CD8-positive, alpha-beta memory T cell (primary cell): ENCODE data around the gene ATP2C1. TPM values are rescaled to one million over a fixed set of nuclear protein-coding genes. Genes with fewer than 3 reads are reported as not detected.
"Not testable (repeated sequence)": the region's sequence is repeated elsewhere in the genome, so short reads cannot be mapped to it uniquely, and the experiment has no call there.

Experiments
- CTCF ChIA-PET: fragments of 350-600 bp; sonication (Branson Sonifier 250); formaldehyde crosslinking; loops from one replicate; lab custom pipeline; 2021; ENCODE audit warnings: antibody characterized with exemption; lab: Charles Lee
- POLR2A ChIA-PET: fragments of 350-600 bp; sonication (Branson Sonifier 250); formaldehyde crosslinking; loops from one replicate; lab custom pipeline; 2021; ENCODE audit warnings: antibody characterized with exemption; lab: Charles Lee
- DNase-seq, 5 donors: peaks; one replicate each; pipeline versions ENCODE4 v3.0.0 to v3.0.0-alpha.2; 2020 to 2022; ENCODE audit warnings: mixed read lengths in 1 of 5
- H3K27ac ChIP-seq: one replicate; pipeline ENCODE4 v1.7.0; 2013; ENCODE audit warnings: low read depth, mild to moderate bottlenecking, low read length, moderate library complexity
- H3K27me3 ChIP-seq: 2 replicates; pipeline ENCODE4 v1.7.0; 2013; ENCODE audit warnings: low read length, mild to moderate bottlenecking; ENCODE audit not compliant: insufficient read depth, poor library complexity, severe bottlenecking
- H3K36me3 ChIP-seq: 2 replicates; pipeline ENCODE4 v1.7.0; 2013; ENCODE audit warnings: mild to moderate bottlenecking, low read length, moderate library complexity; ENCODE audit not compliant: insufficient read depth
- H3K4me1 ChIP-seq: 2 replicates; pipeline ENCODE4 v1.7.0; 2013; ENCODE audit warnings: mild to moderate bottlenecking, low read length, moderate library complexity; ENCODE audit not compliant: insufficient read depth
- H3K4me3 ChIP-seq: 2 replicates; pipeline ENCODE4 v1.7.0; 2013; ENCODE audit warnings: mild to moderate bottlenecking, low read length
- H3K9me3 ChIP-seq: 2 replicates; pipeline ENCODE4 v1.7.0; 2013; ENCODE audit warnings: mild to moderate bottlenecking, low read length
- H3K27ac Mint-ChIP-seq, 8 donors: one replicate each; pipeline ENCODE4 v1.8.0; 2020 to 2021; ENCODE audit warnings: mixed read lengths in 8 of 8, mild to moderate bottlenecking in 6 of 8, inconsistent platforms in 3 of 8, moderate library complexity in 3 of 8
- H3K27me3 Mint-ChIP-seq, 2 donors: one replicate each; pipeline ENCODE4 v1.8.0; 2020 to 2021; ENCODE audit warnings: mixed read lengths in 2 of 2, mild to moderate bottlenecking in 1 of 2, moderate library complexity in 1 of 2
- H3K36me3 Mint-ChIP-seq, 3 donors: one replicate each; pipeline ENCODE4 v1.8.0; 2020 to 2021; ENCODE audit warnings: mixed read lengths in 3 of 3, inconsistent platforms in 1 of 3, mild to moderate bottlenecking in 1 of 3
- H3K4me1 Mint-ChIP-seq, 3 donors: one replicate each; pipeline ENCODE4 v1.8.0; 2020 to 2021; ENCODE audit warnings: mixed read lengths in 3 of 3, inconsistent platforms in 1 of 3, mild to moderate bottlenecking in 1 of 3
- H3K4me3 Mint-ChIP-seq, 7 donors: one replicate each; pipeline ENCODE4 v1.8.0; 2020 to 2021; ENCODE audit warnings: mixed read lengths in 7 of 7, mild to moderate bottlenecking in 6 of 7, moderate library complexity in 4 of 7, inconsistent platforms in 2 of 7
- H3K9me3 Mint-ChIP-seq, 5 donors: one replicate each; pipeline ENCODE4 v1.8.0; 2020 to 2022; ENCODE audit warnings: mixed read lengths in 5 of 5, mild to moderate bottlenecking in 3 of 5, moderate library complexity in 2 of 5, inconsistent platforms in 1 of 5
- polyA plus RNA-seq: library from polyadenylated mRNA; unstranded; fragments of 300-500 nt; fragmentation: Illumina TruSeq; gene quantifications from one replicate; pipeline ENCODE4 v1.2.3, GENCODE V29; 2021
- total RNA-seq, 2 experiments: library from RNA; stranded (reverse); gene quantifications; one replicate each; pipeline ENCODE4 v1.2.3, GENCODE V29; 2021

The ATP2C1 gene
- total and polyA plus RNA-seq, 3 experiments from 2014 or later, result 15.0 to 71.7 (median 68.4) TPM

GRCh38 chr3:130853581-130853980 is 40.3 kb upstream of the ATP2C1 start:
- DNase-seq, result no peak
- Histone ChIP-seq H3K27me3 (no peaks in the 10 kb centered on the region), H3K9me3 (no peaks in the 10 kb centered on the region), H3K36me3 (no peaks in the 10 kb centered on the region), H3K4me1 (peaks cover 7% of the 10 kb centered on the region), H3K27ac (no peak overlapping the region), H3K4me3 (no peak overlapping the region)
- Mint-ChIP-seq H3K4me1 (peaks cover 12 to 22% (median 18%) of the 10 kb centered on the region in 3 donors), H3K4me3 (no peak overlapping the region), H3K27ac (no peak overlapping the region), H3K36me3 (no peaks in the 10 kb centered on the region), H3K9me3 (no peaks in the 10 kb centered on the region), H3K27me3 (peaks cover 0 to 11% of the 10 kb centered on the region in 2 donors)
- ChIA-PET POLR2A (no interaction called here), CTCF (no interaction called here)

- POLR2A ChIA-PET, result no interaction called here
- H3K9me3 ChIP-seq, result no peaks in the 10 kb centered on the region
- H3K27me3 ChIP-seq, result no peaks in the 10 kb centered on the region
- H3K27ac ChIP-seq, result no peak overlapping the region
- Mint-ChIP-seq H3K27ac (no peak overlapping the region), H3K4me3 (no peak overlapping the region), H3K36me3 (no peaks in the 10 kb centered on the region), H3K27me3 (peaks cover 2 to 15% of the 10 kb centered on the region in 2 donors), H3K4me1 (peaks cover 12 to 22% (median 18%) of the 10 kb centered on the region in 3 donors), H3K9me3 (no peaks in the 10 kb centered on the region)
- no peak overlapping the region for H3K4me3 ChIP-seq
- CTCF ChIA-PET, result no interaction called here
- H3K36me3 ChIP-seq, result no peaks in the 10 kb centered on the region
- no peak for DNase-seq
- peaks cover 7% of the 10 kb centered on the region for H3K4me1 ChIP-seq
Observed at GRCh38 chr3:130854208-130854864, 39.5 kb upstream of the ATP2C1 start.

DNA sequence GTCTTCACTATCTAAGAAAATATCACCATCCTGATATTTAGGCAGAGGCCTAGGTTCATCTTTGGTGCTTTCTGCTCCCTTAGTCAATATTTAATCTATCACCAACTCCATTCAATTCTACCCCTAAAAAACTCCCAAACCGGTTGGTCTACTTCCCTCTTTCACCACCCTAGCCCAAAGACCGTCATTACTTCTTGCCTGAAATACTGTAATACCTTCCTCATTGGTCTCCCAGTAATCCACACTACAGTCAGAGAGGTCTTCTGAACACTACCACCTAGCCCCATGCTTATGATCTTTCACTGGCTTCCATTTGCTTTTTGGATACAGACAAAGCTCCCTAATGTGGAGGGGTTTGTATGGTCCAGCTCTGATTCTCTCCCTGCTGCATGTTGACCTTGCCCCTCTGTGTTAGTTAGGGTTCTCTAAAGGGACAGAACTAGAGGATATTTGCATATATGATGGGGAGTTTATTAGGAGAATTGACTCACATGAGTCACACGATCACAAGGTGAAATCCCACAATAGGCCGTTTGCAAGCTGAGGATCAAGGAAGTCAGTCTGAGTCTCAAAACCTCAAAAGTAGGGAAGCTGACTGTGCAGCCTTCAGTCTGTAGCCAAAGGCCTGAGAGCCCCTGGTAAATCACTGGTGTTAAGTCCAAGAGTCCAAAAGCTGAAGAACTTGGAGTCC is 36.4 kb upstream of the ATP2C1 start:
- no peaks in the 10 kb centered on the region for H3K4me1 ChIP-seq
- no peaks in the 10 kb centered on the region for H3K9me3 ChIP-seq
- H3K4me3 ChIP-seq, result no peak overlapping the region
- DNase-seq, result no peak
- no peaks in the 10 kb centered on the region for H3K4me1 Mint-ChIP-seq
- no peaks in the 10 kb centered on the region for H3K9me3 Mint-ChIP-seq
- no peak overlapping the region for H3K27ac ChIP-seq
- no peaks in the 10 kb centered on the region for H3K36me3 ChIP-seq
- ChIA-PET POLR2A (no interaction called here), CTCF (no interaction called here)
- no peaks in the 10 kb centered on the region for H3K27me3 ChIP-seq
- no peaks in the 10 kb centered on the region for H3K36me3 Mint-ChIP-seq
- H3K27ac Mint-ChIP-seq, result no peak overlapping the region
- no peak overlapping the region for H3K4me3 Mint-ChIP-seq
- peaks cover 4 to 15% of the 10 kb centered on the region in 2 donors for H3K27me3 Mint-ChIP-seq

GRCh38 chr3:130862130-130862529 is 31.8 kb upstream of the ATP2C1 start:
- not testable (repeated sequence) for H3K9me3 Mint-ChIP-seq

DNA sequence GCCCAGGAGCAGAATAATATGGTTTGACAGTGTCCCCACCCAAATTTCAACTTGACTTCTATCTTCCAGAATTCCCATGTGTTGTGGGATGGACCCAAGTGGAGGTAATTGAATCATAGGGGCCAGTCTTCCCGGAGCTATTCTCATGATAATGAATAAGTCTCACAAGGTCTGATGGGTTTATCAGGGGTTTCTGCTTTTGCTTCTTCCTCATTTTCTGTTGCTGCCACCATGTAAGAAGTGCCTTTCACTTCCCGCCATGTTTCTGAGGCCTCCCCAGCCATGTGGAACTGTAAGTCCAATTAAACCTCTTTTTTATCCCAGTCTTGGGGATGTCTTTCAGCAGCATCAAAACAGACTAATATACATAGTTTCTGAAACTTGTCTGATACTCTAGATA is 28.4 kb upstream of the ATP2C1 start:
- Histone ChIP-seq H3K36me3 (no peaks in the 10 kb centered on the region), H3K4me1 (no peaks in the 10 kb centered on the region)
- H3K4me1 Mint-ChIP-seq, result no peaks in the 10 kb centered on the region

More at GRCh38 chr3:130862130-130862529, 31.8 kb upstream of the ATP2C1 start:
- H3K27ac Mint-ChIP-seq, H3K36me3 Mint-ChIP-seq, H3K36me3 ChIP-seq, H3K27ac ChIP-seq, H3K4me1 ChIP-seq, H3K27me3 Mint-ChIP-seq, H3K27me3 ChIP-seq, H3K4me3 ChIP-seq, DNase-seq, H3K4me1 Mint-ChIP-seq, H3K9me3 ChIP-seq, POLR2A ChIA-PET, CTCF ChIA-PET, H3K4me3 Mint-ChIP-seq: not testable (repeated sequence)

DNA sequence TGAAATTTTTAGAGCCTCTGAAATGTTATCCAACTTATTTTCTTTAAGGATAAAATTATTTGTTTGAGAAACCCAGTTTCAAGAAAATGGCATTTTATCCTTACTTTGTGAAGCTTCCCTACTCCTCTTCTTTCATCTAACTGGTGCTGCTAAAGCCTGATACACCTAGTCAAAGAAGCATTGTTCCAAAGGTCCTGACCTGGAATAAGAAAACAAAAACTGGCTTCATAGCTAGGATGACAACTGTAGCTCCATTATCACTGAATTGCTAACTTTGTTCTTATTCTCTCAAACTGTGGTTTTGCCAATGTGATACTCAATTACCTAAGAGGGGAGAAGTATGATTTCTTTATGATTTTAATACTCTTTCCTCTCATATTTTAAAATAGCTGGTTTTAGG is 27.6 kb upstream of the ATP2C1 start:
- H3K27ac ChIP-seq, result no peak overlapping the region
- no peaks in the 10 kb centered on the region for H3K9me3 Mint-ChIP-seq
- H3K4me1 Mint-ChIP-seq, result no peaks in the 10 kb centered on the region
- no peak overlapping the region for H3K4me3 ChIP-seq
- CTCF ChIA-PET, result interaction anchor here (0.6 kb wide), 1 partner anchor 194 kb away, joined by 3 read pairs; no protein-coding TSS in a partner anchor
- H3K27ac Mint-ChIP-seq, result no peak overlapping the region
- H3K36me3 Mint-ChIP-seq, result no peaks in the 10 kb centered on the region
- no peaks in the 10 kb centered on the region for H3K27me3 ChIP-seq
- no peaks in the 10 kb centered on the region for H3K9me3 ChIP-seq
- no peaks in the 10 kb centered on the region for H3K36me3 ChIP-seq
- H3K4me1 ChIP-seq, result no peaks in the 10 kb centered on the region
- no peak overlapping the region for H3K4me3 Mint-ChIP-seq
- POLR2A ChIA-PET, result no interaction called here
- H3K27me3 Mint-ChIP-seq, result no peaks in the 10 kb centered on the region
- DNase-seq, result no peak

More for the DNA sequence above, 28.4 kb upstream of the ATP2C1 start:
- no peak overlapping the region for H3K4me3 ChIP-seq
- peaks cover 0 to 2% of the 10 kb centered on the region in 2 donors for H3K27me3 Mint-ChIP-seq
- no peak overlapping the region for H3K4me3 Mint-ChIP-seq
- H3K27me3 ChIP-seq, result no peaks in the 10 kb centered on the region
- H3K27ac ChIP-seq, result no peak overlapping the region
- no peak for DNase-seq
- ChIA-PET POLR2A (no interaction called here), CTCF (no interaction called here)
- H3K27ac Mint-ChIP-seq, result no peak overlapping the region
- H3K9me3 Mint-ChIP-seq, result no peaks in the 10 kb centered on the region
- no peaks in the 10 kb centered on the region for H3K36me3 Mint-ChIP-seq
- no peaks in the 10 kb centered on the region for H3K9me3 ChIP-seq

GRCh38 chr3:130870423-130870822 is 23.5 kb upstream of the ATP2C1 start:
- Histone ChIP-seq H3K27me3 (no peaks in the 10 kb centered on the region), H3K36me3 (no peaks in the 10 kb centered on the region), H3K9me3 (no peaks in the 10 kb centered on the region), H3K4me3 (no peak overlapping the region), H3K27ac (no peak overlapping the region), H3K4me1 (no peaks in the 10 kb centered on the region)
- Mint-ChIP-seq H3K27ac (no peak overlapping the region), H3K9me3 (no peaks in the 10 kb centered on the region), H3K27me3 (no peaks in the 10 kb centered on the region), H3K36me3 (no peaks in the 10 kb centered on the region), H3K4me3 (no peak overlapping the region), H3K4me1 (no peaks in the 10 kb centered on the region)
- no peak for DNase-seq
- CTCF ChIA-PET, result no interaction called here
- POLR2A ChIA-PET, result no interaction called here

DNA sequence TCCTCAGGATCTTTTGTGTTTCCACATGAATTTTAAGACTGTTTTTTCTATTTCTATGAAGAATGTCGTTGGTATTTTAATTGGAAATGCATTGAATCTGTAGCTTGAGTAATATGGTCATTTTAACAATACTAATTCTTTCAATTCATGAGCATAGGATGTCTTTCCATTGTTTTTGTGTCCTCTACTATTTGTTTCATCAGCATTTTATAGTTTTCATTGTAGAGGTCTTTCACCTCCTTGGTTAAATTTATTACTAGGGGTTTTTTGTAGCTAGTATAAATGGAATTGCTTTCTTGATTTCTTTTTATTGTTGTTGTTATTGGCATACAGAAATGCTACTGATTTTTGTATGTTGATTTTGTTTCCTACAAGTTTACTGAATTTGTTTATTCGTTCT is 17.3 kb upstream of the ATP2C1 start:
- no peak for DNase-seq
- Histone ChIP-seq H3K27ac (no peak overlapping the region), H3K36me3 (no peaks in the 10 kb centered on the region), H3K27me3 (no peaks in the 10 kb centered on the region), H3K4me3 (no peak overlapping the region), H3K9me3 (no peaks in the 10 kb centered on the region), H3K4me1 (no peaks in the 10 kb centered on the region)
- H3K27me3 Mint-ChIP-seq, result peaks cover 0 to under 1% of the 10 kb centered on the region in 2 donors
- no peak overlapping the region for H3K27ac Mint-ChIP-seq
- no peaks in the 10 kb centered on the region for H3K4me1 Mint-ChIP-seq
- ChIA-PET POLR2A (no interaction called here), CTCF (no interaction called here)
- H3K4me3 Mint-ChIP-seq, result no peak overlapping the region
- H3K36me3 Mint-ChIP-seq, result peaks cover 0 to 12% (median 0%) of the 10 kb centered on the region in 3 donors
- H3K9me3 Mint-ChIP-seq, result peaks cover 16 to 37% (median 30%) of the 10 kb centered on the region in 5 donors
